Fibroblast of skin of right quadriceps (primary cell): ENCODE results near the gene CDC42.

ENCODE experiments used
- DNase-seq: peaks from one replicate; pipeline ENCODE4 v3.0.0-alpha.2; 2013

CDC42 gene

GRCh38 chr1:22111620-22112019, 59.1 kb downstream of the CDC42 start:
- peak; percentile 25 for DNase-seq

- DNase-seq: no peak
Measured at GRCh38 chr1:22112554-22112953, 60.0 kb downstream of the CDC42 start.

DNA sequence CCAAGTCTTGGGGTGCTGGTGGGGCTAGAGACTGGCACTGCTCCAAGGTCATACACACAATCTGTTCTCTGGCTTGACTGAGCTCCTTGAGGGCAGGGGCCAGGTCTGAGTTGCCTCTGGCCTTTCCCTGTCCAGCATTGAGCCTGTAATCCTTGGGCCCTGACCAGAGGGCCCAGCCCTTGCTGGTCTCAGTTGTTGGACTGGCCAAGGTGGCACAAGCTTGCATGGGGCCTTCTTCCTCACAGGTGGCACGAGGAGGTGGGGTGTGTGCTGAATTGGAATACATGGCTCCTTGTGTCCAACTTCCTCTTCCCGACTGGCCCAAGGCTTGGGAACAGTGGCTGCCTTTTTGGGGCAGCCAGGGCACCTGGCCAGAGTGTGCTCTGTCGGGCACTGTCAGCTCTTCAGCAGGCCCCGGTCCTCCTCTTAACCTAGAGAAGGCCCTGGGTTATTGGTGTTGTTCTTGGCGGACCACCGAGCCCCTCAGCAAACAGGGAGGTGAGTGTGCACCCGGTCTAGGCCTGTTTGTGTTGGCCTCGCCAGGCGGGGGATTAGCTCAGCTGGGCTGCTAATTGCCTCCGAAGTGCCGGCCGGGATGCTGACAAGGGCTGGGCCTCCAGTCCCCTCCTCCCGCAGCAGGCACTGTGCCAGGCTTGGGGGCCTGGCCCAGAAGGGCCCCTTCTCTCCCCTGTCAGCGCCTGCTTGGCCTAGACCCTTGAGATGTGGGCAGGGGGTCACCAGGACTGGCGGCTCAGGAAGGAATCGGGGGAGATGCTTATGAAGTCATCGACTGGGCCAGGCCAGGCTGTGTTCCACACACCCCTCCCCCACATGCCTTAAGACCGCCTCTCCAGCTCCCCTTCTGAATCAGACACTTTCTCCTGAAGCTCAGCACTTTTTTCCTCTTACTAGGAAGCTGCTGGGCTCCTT, 61.8 kb downstream of the CDC42 start:
- peak; percentile 79 for DNase-seq

DNA sequence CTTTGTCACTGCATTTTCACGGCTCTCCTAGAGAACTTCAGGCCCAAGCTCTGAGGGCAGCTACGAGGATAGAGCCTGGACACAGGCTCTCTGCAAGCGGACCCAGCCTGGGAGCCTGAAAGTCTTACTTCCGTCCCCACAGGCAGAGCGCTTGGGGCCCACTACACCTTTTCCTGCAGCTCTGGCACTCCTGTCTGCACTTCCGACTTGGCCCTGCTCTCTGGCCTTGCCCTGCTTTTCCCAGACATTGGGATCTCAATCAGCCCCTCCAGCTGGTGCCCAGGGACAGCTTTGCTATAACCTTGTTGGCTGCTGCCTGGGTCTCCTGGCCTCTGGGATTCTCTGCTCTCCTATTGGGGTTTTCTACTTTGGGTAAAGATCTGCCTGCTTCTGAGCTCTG, 62.8 kb downstream of the CDC42 start:
- no peak for DNase-seq

DNA sequence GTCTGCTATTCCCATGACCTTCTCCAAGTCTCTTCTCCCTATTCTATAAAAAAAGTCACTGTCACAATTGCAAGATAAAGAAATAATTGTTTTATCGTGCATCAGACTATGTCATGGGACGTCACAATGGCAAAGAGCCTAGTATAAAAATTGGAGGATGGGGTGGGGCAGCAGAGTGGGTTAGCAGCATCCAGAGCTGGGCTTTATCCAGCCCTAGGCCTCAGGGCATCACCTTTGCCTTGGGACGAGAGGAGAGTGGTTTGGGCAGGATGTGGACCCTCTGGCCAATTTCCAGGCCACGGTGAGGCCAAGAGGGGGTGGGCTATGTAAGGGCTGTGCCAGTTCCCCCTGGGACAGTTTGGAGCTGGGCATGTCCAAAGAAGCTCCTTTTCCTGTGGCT, 64.7 kb downstream of the CDC42 start:
- no peak for DNase-seq

DNA sequence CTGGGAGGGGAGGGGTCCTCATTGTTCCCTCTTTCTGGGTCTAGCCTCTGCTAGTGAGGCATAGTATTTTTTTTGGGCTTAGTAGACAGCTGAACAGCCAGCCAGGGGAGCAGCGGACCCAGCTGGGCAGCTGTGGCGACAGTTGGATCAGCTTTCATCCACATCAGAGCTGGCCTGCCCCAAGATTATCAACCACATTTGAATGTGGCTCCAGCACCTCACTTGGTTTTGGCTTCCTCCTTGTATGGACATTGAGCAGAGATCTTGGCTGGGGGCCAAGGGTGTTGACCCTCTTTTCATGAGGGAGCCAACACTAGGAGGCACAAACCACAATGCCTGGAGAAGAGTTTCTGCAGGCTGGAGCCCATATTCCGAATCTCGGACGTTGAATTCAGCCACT, 65.3 kb downstream of the CDC42 start:
- DNase-seq: no peak

- no peak for DNase-seq
Measured at GRCh38 chr1:22118291-22118992, 65.9 kb downstream of the CDC42 start.

- no peak for DNase-seq
Measured at GRCh38 chr1:22119626-22120468, 67.3 kb downstream of the CDC42 start.

GRCh38 chr1:22120469-22120790, 67.9 kb downstream of the CDC42 start:
- DNase-seq: no peak

- no peak for DNase-seq
Measured at GRCh38 chr1:22121421-22121911, 69.0 kb downstream of the CDC42 start.

GRCh38 chr1:22122273-22123070, 70.0 kb downstream of the CDC42 start:
- no peak for DNase-seq

DNA sequence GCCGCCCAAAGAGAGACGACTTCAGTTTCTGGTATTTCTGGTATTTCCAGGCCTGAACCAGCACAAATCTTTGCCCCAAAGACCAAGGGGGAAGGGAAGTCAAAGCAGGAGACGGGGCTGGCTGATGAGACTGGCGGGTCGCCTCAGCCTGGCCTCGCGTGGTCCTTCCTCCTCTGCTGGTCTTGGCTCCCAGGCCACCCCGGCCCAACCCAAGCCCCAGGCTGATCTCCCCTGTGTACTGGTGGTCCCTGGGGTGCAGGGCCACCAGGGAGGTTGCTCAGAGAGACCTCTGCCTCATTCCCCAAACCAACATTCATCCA, 70.5 kb downstream of the CDC42 start:
- peak; percentile 37 for DNase-seq

DNA sequence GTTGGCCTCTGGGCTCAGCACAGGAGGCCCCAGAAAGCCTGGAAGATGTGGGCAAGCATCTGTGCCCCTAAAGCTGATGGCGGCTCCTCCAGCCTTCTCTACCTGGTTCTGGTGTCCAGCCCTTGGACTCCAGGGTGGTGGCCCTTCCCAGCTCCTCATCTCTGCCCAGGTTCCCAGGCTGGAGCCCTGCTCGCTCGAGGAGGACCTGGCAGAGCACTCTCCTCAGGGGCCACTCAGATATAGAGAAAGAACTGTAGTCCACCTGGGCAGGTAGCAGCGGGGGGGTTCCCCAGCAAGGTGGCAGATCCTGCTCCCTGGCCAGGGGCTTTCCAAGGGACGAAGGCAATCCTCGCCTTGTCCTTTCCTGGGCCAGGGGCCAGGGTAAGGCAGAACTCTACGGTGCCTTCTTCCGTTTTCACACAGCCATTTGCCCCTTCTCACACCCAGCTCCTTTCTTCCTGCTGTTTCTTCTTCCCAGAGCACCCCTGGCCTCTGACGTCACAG, 71.4 kb downstream of the CDC42 start:
- no peak for DNase-seq

GRCh38 chr1:22124592-22125229, 72.2 kb downstream of the CDC42 start:
- DNase-seq: no peak

DNA sequence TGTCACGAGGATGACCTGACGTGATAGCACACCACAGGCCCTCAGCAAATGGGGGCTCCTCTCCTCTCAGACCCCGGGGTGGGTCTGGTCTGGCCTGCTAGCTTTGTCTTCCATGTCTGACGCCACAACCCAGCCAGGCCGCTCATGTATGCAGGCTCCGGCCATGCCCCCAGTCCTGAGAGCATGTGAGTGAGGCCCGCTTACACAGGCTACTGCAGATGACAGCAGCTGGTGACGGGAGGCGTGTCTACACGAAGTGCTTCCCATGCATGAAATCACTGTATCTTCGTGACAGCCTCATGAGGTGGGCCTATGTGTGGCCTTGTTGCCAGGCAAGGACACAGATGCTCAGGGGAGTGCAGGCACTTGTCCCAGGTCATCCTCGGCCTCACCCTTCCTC, 74.0 kb downstream of the CDC42 start:
- DNase-seq: no peak

DNA sequence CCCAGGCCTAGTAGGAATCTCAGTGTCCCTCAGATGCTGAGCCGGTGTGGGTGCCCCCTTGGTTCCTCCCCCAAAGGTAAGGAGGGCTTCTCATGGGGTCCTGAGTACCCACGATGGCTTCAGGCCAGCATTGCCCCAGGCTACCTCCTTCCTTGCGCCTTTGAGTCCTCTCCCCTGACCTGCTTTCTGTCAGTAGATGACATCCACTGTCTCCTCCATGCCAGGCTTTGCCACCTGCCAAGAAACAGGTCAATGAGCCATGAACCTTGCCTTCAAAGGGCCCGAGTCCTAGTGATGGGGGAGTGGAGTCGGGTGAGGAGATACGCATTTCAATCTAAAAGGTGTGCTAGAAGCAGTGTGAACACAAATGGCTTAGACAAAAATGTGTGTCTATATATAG, 74.7 kb downstream of the CDC42 start:
- no peak for DNase-seq

DNA sequence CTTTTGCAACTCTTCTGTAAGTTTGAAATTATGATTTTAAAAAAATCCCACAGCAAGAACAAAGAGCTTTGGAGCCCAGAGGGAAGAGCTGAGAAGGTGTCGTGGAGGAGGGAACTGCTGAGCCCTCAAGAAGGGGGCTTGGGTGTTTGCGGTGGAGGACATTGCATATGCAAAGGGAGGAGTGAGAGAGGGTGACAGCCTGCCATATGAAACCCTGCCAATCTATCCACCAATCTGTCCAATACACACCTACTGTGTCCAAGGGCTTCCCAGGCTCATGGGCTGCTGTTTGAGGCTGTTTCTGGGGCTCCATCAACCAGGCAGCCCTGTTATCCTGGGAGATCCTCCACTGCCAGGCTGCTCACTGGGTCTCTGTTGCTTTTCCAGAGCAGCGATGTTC, 75.2 kb downstream of the CDC42 start:
- no peak for DNase-seq

DNA sequence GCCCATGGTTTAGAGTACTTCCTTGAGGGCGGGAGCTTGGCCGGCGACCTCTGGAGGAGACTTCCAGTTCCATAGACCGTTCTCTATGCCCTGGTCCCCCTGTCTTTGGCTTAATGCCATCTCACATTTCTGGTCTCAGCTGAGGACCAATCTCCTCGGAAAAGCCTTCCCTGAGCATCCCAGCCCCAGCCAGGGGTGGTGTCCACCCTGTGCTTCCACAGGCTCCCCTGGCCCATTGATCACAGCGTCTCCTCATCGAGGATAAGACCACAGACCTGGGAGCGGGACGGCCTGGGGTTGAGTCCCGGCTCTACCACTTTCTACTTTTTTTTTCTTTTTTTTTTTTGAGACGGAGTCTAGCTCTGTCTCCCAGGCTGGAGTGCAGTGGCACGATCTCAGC, 75.9 kb downstream of the CDC42 start:
- DNase-seq: no peak

- no peak for DNase-seq
Measured at GRCh38 chr1:22129501-22130117, 77.1 kb downstream of the CDC42 start.

DNA sequence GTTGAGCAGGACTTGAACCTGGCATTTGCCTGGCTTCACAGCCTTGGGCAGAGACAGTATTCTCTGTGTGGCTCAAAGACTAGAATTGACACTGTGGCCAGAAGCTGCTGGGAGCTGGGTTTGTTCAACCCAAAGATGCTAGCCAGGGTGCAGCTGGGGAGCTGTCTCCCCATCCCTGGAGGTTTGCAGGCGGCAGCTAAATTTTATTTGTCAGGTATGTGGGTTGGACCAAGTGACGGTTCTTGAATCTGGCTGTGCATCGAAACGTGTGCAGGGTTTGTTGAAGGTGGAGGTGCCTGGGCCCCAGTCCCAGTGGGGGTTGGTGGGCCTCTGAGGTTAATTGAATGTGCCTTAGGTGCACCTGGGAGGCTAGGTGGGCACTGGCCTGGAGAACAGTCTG, 78.6 kb downstream of the CDC42 start:
- no peak for DNase-seq

GRCh38 chr1:22131875-22132486, 79.5 kb downstream of the CDC42 start:
- no peak for DNase-seq
